Dermis microvascular lymphatic vessel endothelial cell (primary cell): ENCODE measurements around the gene MAN1B1. TPM values are rescaled to one million over a fixed set of nuclear protein-coding genes. Genes with fewer than 3 reads are reported as not detected.
"Not testable (repeated sequence)": the region's sequence is repeated elsewhere in the genome, so short reads cannot be mapped to it uniquely, and the experiment has no call there.

Experiments used
- DNase-seq, 2 donors: peaks; one replicate each; pipeline versions ENCODE4 v3.0.0 to v3.0.0-alpha.2; 2010; ENCODE audit warnings: low read depth in 2 of 2
- total RNA-seq: library from RNA; depleted of rRNA; stranded (reverse); fragments of >200 nt; gene quantifications from 2 replicates; pipeline ENCODE4 v1.2.1, GENCODE V29; 2014

Gene MAN1B1
- total RNA-seq, 1 donor from 2014 or later = 42.7 TPM

- no peak for DNase-seq
Measured at GRCh38 chr9:137110147-137110910, 23.5 kb downstream of the MAN1B1 start.

GRCh38 chr9:137110911-137111787 is 24.4 kb downstream of the MAN1B1 start:
- DNase-seq = no peak

GRCh38 chr9:137111788-137112563 is 25.2 kb downstream of the MAN1B1 start:
- no peak for DNase-seq

- no peak for DNase-seq
Measured at GRCh38 chr9:137112564-137113384, 26.0 kb downstream of the MAN1B1 start.

GRCh38 chr9:137113385-137114159 is 26.8 kb downstream of the MAN1B1 start:
- peak in 1 of 2 donors; percentile 25 for DNase-seq

- no peak for DNase-seq
Measured at GRCh38 chr9:137114220-137114612, 27.4 kb downstream of the MAN1B1 start.

GRCh38 chr9:137114613-137115393 is 28.0 kb downstream of the MAN1B1 start, which contains the start of gene DPP7:
Gene DPP7, minus strand, starts transcription at chr9:137114733. Its CDS starts 20 bp downstream, at chr9:137114713.
- DNase-seq = peak in 1 of 2 donors; percentile 60

- DNase-seq = no peak
Measured at GRCh38 chr9:137115394-137116026, 28.7 kb downstream of the MAN1B1 start.

- no peak for DNase-seq
Measured at GRCh38 chr9:137116027-137116507, 29.3 kb downstream of the MAN1B1 start.

- no peak for DNase-seq
Measured at GRCh38 chr9:137116728-137117127, 29.9 kb downstream of the MAN1B1 start.

- no peak for DNase-seq
Measured at GRCh38 chr9:137117269-137117731, 30.5 kb downstream of the MAN1B1 start.

- not testable (repeated sequence) for DNase-seq
Measured at GRCh38 chr9:137118092-137118603, 31.4 kb downstream of the MAN1B1 start.

- DNase-seq = not testable (repeated sequence)
Measured at GRCh38 chr9:137121927-137122795, 35.4 kb downstream of the MAN1B1 start.

- DNase-seq = not testable (repeated sequence)
Measured at GRCh38 chr9:137122796-137123467, 36.1 kb downstream of the MAN1B1 start.

GRCh38 chr9:137123468-137123837 is 36.7 kb downstream of the MAN1B1 start:
- DNase-seq = no peak

GRCh38 chr9:137123952-137124462 is 37.2 kb downstream of the MAN1B1 start:
- DNase-seq = not testable (repeated sequence)
